Endothelial cell of umbilical vein (primary cell): ENCODE results near the gene KBTBD13. TPM values are rescaled to one million over a fixed set of nuclear protein-coding genes. Genes with fewer than 3 reads are reported as not detected.

ENCODE experiments used
- BruUV-seq: library from RNA; stranded (reverse); fragments of 400-500 nt; replicated peaks from 2 replicates; lab custom pipeline; 2021; lab: Mats Ljungman, UMichigan
- CTCF ChIA-PET: fragments of 300-600, 350-600 bp; sonication (Branson Sonifier 250); formaldehyde crosslinking; loops from one replicate; lab custom pipeline; 2021; ENCODE audit warnings: antibody characterized with exemption, inconsistent platforms; lab: Charles Lee
- POLR2A ChIA-PET: fragments of 300-600, 350-600 bp; sonication (Branson Sonifier 250); formaldehyde crosslinking; loops from one replicate; lab custom pipeline; 2021; ENCODE audit warnings: antibody characterized with exemption, inconsistent platforms; lab: Charles Lee
- DNase-seq: peaks from one replicate; pipeline ENCODE4 v3.0.0-alpha.2; 2011; ENCODE audit warnings: low read depth, low spot score
- FAIRE-seq: peaks from 2 replicates; lab custom pipeline; 2011; peaks lifted over from hg19 to GRCh38; lab: Jason Lieb, UNC
- H2AFZ ChIP-seq: 2 replicates; pipeline ENCODE4 v1.6.0; 2012; ENCODE audit warnings: low read depth, low read length, control low read depth, inconsistent platforms
- H3K27ac ChIP-seq: 2 replicates; pipeline ENCODE4 v1.5.1; 2011; ENCODE audit warnings: low read depth, mild to moderate bottlenecking, control low read depth, low read length, moderate library complexity; ENCODE audit not compliant: insufficient read depth
- H3K27me3 ChIP-seq, 2 experiments: 2 replicates each; pipeline versions ENCODE4 v1.6.0 to v1.6.1; 2011; ENCODE audit warnings: low read length in 2 of 2, mixed read lengths in 1 of 2; ENCODE audit not compliant: control insufficient read depth in 2 of 2, insufficient read depth in 2 of 2
- H3K36me3 ChIP-seq, 2 experiments: 2 replicates in 1 of 2; 3 replicates in 1 of 2; pipeline ENCODE4 v1.5.1; 2011; ENCODE audit warnings: low read length in 2 of 2, mild to moderate bottlenecking in 1 of 2, moderate library complexity in 1 of 2; ENCODE audit not compliant: control insufficient read depth in 2 of 2, insufficient read depth in 2 of 2; ENCODE audit errors: extremely low read depth in 1 of 2
- H3K4me1 ChIP-seq: 3 replicates; pipeline ENCODE4 v1.5.1; 2011; ENCODE audit warnings: mild to moderate bottlenecking, low read length; ENCODE audit not compliant: control insufficient read depth, insufficient read depth; ENCODE audit errors: extremely low read depth
- H3K4me2 ChIP-seq: 2 replicates; pipeline ENCODE4 v1.6.1; 2011; ENCODE audit warnings: low read length, control low read depth, mixed read lengths; ENCODE audit not compliant: insufficient read depth
- H3K4me3 ChIP-seq, 3 experiments: fragments of 200-600 bp in 1 of 3; sonication (generic), shearing (Covaris generic) in 1 of 3; replicated peaks in 1 of 3; 2 replicates each; pipeline ENCODE4 v1.5.1; 2011 to 2016; ENCODE audit warnings: control low read depth in 3 of 3, low read length in 3 of 3, mild to moderate bottlenecking in 2 of 3, inconsistent platforms in 1 of 3, low read depth in 1 of 3, moderate library complexity in 1 of 3; ENCODE audit not compliant: insufficient read depth in 1 of 3
- H3K79me2 ChIP-seq: 2 replicates; pipeline ENCODE4 v1.6.0; 2012; ENCODE audit warnings: low read length, inconsistent platforms; ENCODE audit not compliant: control insufficient read depth, insufficient read depth
- H3K9ac ChIP-seq: replicated peaks from 2 replicates; pipeline ENCODE3; 2011; ENCODE audit warnings: low read length, control low read depth; ENCODE audit not compliant: insufficient read depth; ENCODE audit errors: extremely low read depth
- H3K9me1 ChIP-seq: replicated peaks from 3 replicates; pipeline ENCODE4 v1.6.0; 2011; ENCODE audit warnings: mild to moderate bottlenecking, low read length; ENCODE audit not compliant: control insufficient read depth, insufficient read depth; ENCODE audit errors: extremely low read depth
- H3K9me3 ChIP-seq: replicated peaks from 2 replicates; pipeline ENCODE4 v1.5.1; 2012; ENCODE audit warnings: low read length, inconsistent platforms; ENCODE audit not compliant: control insufficient read depth, insufficient read depth
- H4K20me1 ChIP-seq: replicated peaks from 2 replicates; pipeline ENCODE3; 2011; ENCODE audit warnings: mild to moderate bottlenecking, low read length; ENCODE audit not compliant: control insufficient read depth, insufficient read depth; ENCODE audit errors: extremely low read depth
- CTCF ChIP-seq, 2 donors: IDR thresholded peaks; 1 replicate in 1 of 2; 2 replicates in 1 of 2; pipeline ENCODE4 v1.5.1; 2011; ENCODE audit warnings: low read length in 2 of 2, mild to moderate bottlenecking in 2 of 2, moderate library complexity in 2 of 2, control low read depth in 1 of 2, inconsistent platforms in 1 of 2, low read depth in 1 of 2; ENCODE audit not compliant: insufficient read depth in 1 of 2; ENCODE audit errors: extremely low read depth in 1 of 2
- EZH2 ChIP-seq: IDR thresholded peaks from 2 replicates; pipeline ENCODE4 v1.6.1; 2012; ENCODE audit warnings: borderline replicate concordance, low read depth, mild to moderate bottlenecking, moderate library complexity, low read length, inconsistent platforms; ENCODE audit not compliant: severe bottlenecking
- FOS ChIP-seq: IDR thresholded peaks from 2 replicates; pipeline ENCODE4 v1.6.1; 2011; ENCODE audit warnings: mild to moderate bottlenecking, low read length, moderate library complexity, borderline replicate concordance; ENCODE audit not compliant: insufficient read depth
- GATA2 ChIP-seq: IDR thresholded peaks from 2 replicates; pipeline ENCODE4 v1.7.0; 2011; ENCODE audit warnings: low read depth, mild to moderate bottlenecking, moderate library complexity, mixed read lengths, low read length; ENCODE audit not compliant: insufficient read length, insufficient read depth
- JUN ChIP-seq: IDR thresholded peaks from 2 replicates; pipeline ENCODE4 v1.6.1; 2011; ENCODE audit warnings: borderline replicate concordance, low read depth; ENCODE audit not compliant: insufficient read length, insufficient read depth
- MYC ChIP-seq: IDR thresholded peaks from one replicate; pipeline ENCODE4 v1.6.1; 2011; ENCODE audit warnings: mild to moderate bottlenecking, low read depth, low read length
- POLR2A ChIP-seq: IDR thresholded peaks from 2 replicates; pipeline ENCODE4 v1.6.1; 2012; ENCODE audit warnings: low read depth, mild to moderate bottlenecking, control low read depth, low read length
- POLR2AphosphoS5 ChIP-seq: IDR thresholded peaks from 2 replicates; pipeline ENCODE4 v1.6.1; 2012; ENCODE audit warnings: low read depth, mild to moderate bottlenecking, control low read depth, low read length, moderate library complexity; ENCODE audit not compliant: insufficient read depth
- dilution Hi-C: fragments of 300-500 bp; cut with MboI; formaldehyde crosslinking; loops from one replicate; pipeline ENCODE4 v1.15.0; 2019; ENCODE audit warnings: low sequenced_read_pairs; ENCODE audit not compliant: extremely low pct_ligation_motif_present
- intact Hi-C: fragments of 100-400 bp; cut with micrococcal nuclease; formaldehyde crosslinking; loops from one replicate; pipeline ENCODE4 v1.10.0; 2022
- polyA plus RNA-seq, 4 experiments: library from polyadenylated mRNA; depleted of rRNA in 3 of 4; stranded (reverse) in 3 of 4; unstranded in 1 of 4; fragments of >200 nt; gene quantifications; 2 replicates each; pipeline versions ENCODE4 v1.2.1 to v1.2.3, GENCODE V29; 2011 to 2012; ENCODE audit warnings: missing spikeins in 1 of 4
- total RNA-seq: library from RNA; stranded (reverse); gene quantifications from 2 replicates; pipeline ENCODE4 v1.2.3, GENCODE V29; 2021
- TF ChIP-seq, protein P1 (sequence below): IDR thresholded peaks from 2 replicates; pipeline ENCODE4 v1.6.1; 2011; ENCODE audit not compliant: insufficient read depth, insufficient read length

The KBTBD13 gene
- total and polyA plus RNA-seq, 2 donors (not counting 3 experiments of a cell fraction or from before 2014, with no cell fraction given): not detected

DNA sequence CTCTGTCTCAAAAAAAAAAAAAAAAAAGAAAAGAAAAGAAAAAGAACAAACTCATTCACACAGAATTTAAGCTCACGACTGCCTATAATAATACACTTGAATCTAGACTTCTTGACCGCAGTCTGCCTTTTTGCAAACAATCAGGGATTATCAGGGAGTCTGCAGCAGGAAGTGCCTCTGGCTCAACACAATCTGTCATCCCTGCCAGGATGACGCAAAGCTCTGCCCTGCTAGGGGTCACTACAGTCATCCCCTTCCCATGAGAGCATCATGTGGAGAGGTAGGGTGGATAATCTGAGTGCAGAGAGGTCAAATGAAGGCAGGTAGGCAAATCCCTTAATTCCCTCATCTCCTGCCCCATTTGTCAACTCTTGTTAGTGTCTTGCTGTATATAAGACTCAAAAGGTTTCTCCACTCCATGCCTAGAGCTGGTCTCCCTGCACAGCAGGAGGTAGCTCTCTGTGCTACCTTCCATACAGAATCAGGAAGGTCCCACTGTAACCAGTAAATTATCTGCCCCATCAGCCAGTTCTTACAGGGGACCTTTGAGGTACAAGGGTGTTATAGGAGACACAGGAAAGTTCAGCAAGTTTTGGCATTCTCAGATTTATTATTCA, 34.2 kb downstream of the KBTBD13 start:
- H3K9me3 ChIP-seq: no peaks in the 10 kb centered on the region
- POLR2A ChIA-PET: interaction anchor here (0.5 to 0.7 kb wide), 4 partner anchors 10 to 193 kb away, joined by 4 to 6 read pairs (median 6); no protein-coding TSS in a partner anchor
- no peaks in the 10 kb centered on the region for H3K36me3 ChIP-seq
- H3K9ac ChIP-seq: peak overlapping the region; percentile 18
- H3K9me1 ChIP-seq: no peaks in the 10 kb centered on the region
- DNase-seq: peak; percentile 95
- peak overlapping the region; percentile 66 for H3K27ac ChIP-seq
- dilution Hi-C loops: no loop called here
- BruUV-seq: no TSS peak
- no peak overlapping the region for H3K4me3 ChIP-seq
- H3K4me2 ChIP-seq: no peak overlapping the region
- no peak overlapping the region for H2AFZ ChIP-seq
- peak; percentile 87 for FAIRE-seq
- intact Hi-C loops: no loop called here
- no peaks in the 10 kb centered on the region for H3K27me3 ChIP-seq
- H3K4me1 ChIP-seq: peaks cover 6% of the 10 kb centered on the region
- CTCF ChIA-PET: interaction anchor here (0.7 to 2.2 kb wide), 6 partner anchors 9 to 56 kb away, joined by 3 to 18 read pairs (median 4); no protein-coding TSS in a partner anchor
- TF ChIP-seq JUN (peak; percentile 66), CTCF (IDR thresholded peaks at IDR 0.05; ENCODE audit: extremely low read depth in 1 of 2, insufficient read depth in 1 of 2, low read depth in 1 of 2, low read length in 2 of 2) (no peak), EZH2 (no peak), POLR2AphosphoS5 (peak; percentile 37), GATA2 (peak; percentile 79), POLR2A (no peak), FOS (peak; percentile 60), MYC (no peak)
- TF ChIP-seq, protein P1, sequence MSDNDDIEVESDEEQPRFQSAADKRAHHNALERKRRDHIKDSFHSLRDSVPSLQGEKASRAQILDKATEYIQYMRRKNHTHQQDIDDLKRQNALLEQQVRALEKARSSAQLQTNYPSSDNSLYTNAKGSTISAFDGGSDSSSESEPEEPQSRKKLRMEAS: no peak
- no peaks in the 10 kb centered on the region for H3K79me2 ChIP-seq
- no peaks in the 10 kb centered on the region for H4K20me1 ChIP-seq
